Upper lobe of left lung (tissue), 6 donors: Measurements from ENCODE around the gene R3HDM1. TPM values are rescaled to one million over a fixed set of nuclear protein-coding genes. Genes with fewer than 3 reads are reported as not detected.

Experiments
- ATAC-seq, 2 donors: fragments of 200-7000 bp; cut with Tn5 transposase; one replicate each; pipeline ENCODE4 v1.9.1; 2022; ENCODE audit warnings: mild to moderate bottlenecking in 2 of 2, moderate library complexity in 2 of 2; ENCODE audit not compliant: low FRiP score in 2 of 2
- DNase-seq, 2 donors: peaks; one replicate each; pipeline ENCODE4 v3.0.0-alpha.2; 2019 to 2020
- H3K27ac ChIP-seq, 4 donors: fragments of 200-600 bp; sonication (generic); one replicate each; pipeline ENCODE4 v1.5.1; 2016 to 2019
- H3K27me3 ChIP-seq, 4 donors: fragments of 200-600 bp; sonication (generic); one replicate each; pipeline ENCODE4 v1.5.1; 2017 to 2019
- H3K36me3 ChIP-seq, 4 donors: fragments of 200-600 bp; sonication (generic); one replicate each; pipeline ENCODE4 v1.5.1; 2016 to 2019
- H3K4me1 ChIP-seq, 4 donors: fragments of 200-600 bp; sonication (generic); one replicate each; pipeline ENCODE4 v1.5.1; 2018 to 2019
- H3K4me3 ChIP-seq, 4 donors: fragments of 200-600 bp; sonication (generic); one replicate each; pipeline ENCODE4 v1.5.1; 2017 to 2019; ENCODE audit warnings: mild to moderate bottlenecking in 2 of 4, moderate library complexity in 1 of 4
- H3K9me3 ChIP-seq, 4 donors: fragments of 200-600 bp; sonication (generic); one replicate each; pipeline ENCODE4 v1.5.1; 2018 to 2019
- CTCF ChIP-seq, 6 experiments: fragments of 450-650 bp in 4 of 6; fragments of 200-600 bp in 2 of 6; sonication (generic) in 2 of 6; IDR thresholded peaks; one replicate each; pipeline ENCODE4 v1.5.1; 2016 to 2019; ENCODE audit warnings: antibody characterized with exemption in 6 of 6
- EP300 ChIP-seq, 4 donors: sonication (generic); formaldehyde crosslinking; IDR thresholded peaks; one replicate each; pipeline ENCODE4 v1.5.1; 2017; ENCODE audit warnings: antibody characterized with exemption in 4 of 4, control low read depth in 2 of 4
- POLR2A ChIP-seq, 4 donors: fragments of 450-650 bp; IDR thresholded peaks; one replicate each; pipeline ENCODE4 v1.5.1; 2016 to 2017; ENCODE audit warnings: antibody characterized with exemption in 4 of 4, mild to moderate bottlenecking in 2 of 4
- POLR2AphosphoS5 ChIP-seq, 2 donors: sonication (generic); formaldehyde crosslinking; IDR thresholded peaks; one replicate each; pipeline ENCODE4 v1.5.1; 2017; ENCODE audit warnings: antibody characterized with exemption in 2 of 2
- WGBS, 2 donors: methylation state at CpG; one replicate each; pipeline ENCODE4 v1.1.5; 2017 to 2018; 5-methylcytosine and 5-hydroxymethylcytosine counted together
- total RNA-seq, 6 donors: library from RNA; depleted of rRNA in 4 of 6; stranded (reverse); fragments of >200 nt in 4 of 6; gene quantifications; one replicate each; pipeline versions ENCODE4 v1.1.0 to v1.2.1, GENCODE V29; 2016 to 2021
- donor health status: DM: no; HTN: no; CAD: no; lungs with moderate emphysema.
- donor health status: DM: no; HTN: yes; CAD: no; lungs with severe emphysema.

The R3HDM1 gene
- 10 to 100 TPM in 5 of 6 donors, 1 to 10 TPM in 1; 9.0 to 43.0 (median 16.2) TPM for total RNA-seq

GRCh38 chr2:135531231-135532197, at the start of gene R3HDM1:
TSS of gene R3HDM1 (plus strand) at chr2:135531484. CDS start at chr2:135604846, 73,362 bp downstream.
- Histone ChIP-seq H3K4me3 (peak within 1 kb of the TSS; percentile 86 to 99 (median 94)), H3K4me1 (peaks cover 8 to 28% (median 17%) of the 10 kb centered on the region in 4 donors), H3K9me3 (no peaks in the 10 kb centered on the region), H3K36me3 (no peaks in the 10 kb centered on the region), H3K27ac (peak within 1 kb of the TSS; percentile 91 to 93 (median 92)), H3K27me3 (no peaks in the 10 kb centered on the region)
- peak; percentile 96 to 98 for ATAC-seq
- peak; percentile 96 to 97 for DNase-seq
- TF ChIP-seq POLR2AphosphoS5 (IDR thresholded peaks at IDR 0.05) (peak in 1 of 2 donors; percentile 22), EP300 (IDR thresholded peaks at IDR 0.05) (no peak), CTCF (IDR thresholded peaks at IDR 0.05) (peak in 1 of 6 experiments; percentile 12), POLR2A (IDR thresholded peaks at IDR 0.05) (peak in 1 of 4 donors; percentile 49)
- 0 to 1% methylated on average over 18 to 51 of the region's 75 CpGs for WGBS, 2 donors

DNA sequence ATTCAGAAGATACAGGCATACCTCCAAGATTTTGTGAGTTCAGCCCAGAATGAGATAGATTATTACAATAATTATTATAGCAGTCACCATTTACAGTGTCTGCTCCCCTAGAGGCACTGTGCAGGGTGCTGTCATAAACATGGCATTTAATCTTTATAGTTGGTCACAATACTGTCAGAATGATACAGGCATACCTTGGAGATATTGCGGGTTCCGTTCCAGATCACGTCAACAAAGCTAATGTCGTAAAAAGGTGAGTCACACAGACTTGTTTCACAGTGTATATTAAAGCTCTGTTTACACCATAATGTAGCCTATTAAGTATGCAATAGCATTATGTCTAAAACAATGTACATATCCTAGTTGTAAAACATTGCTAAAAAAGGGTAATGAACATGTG, 45.8 kb upstream of the R3HDM1 start:
- Histone ChIP-seq H3K27me3 (no peaks in the 10 kb centered on the region), H3K27ac (no peak overlapping the region), H3K4me1 (no peaks in the 10 kb centered on the region), H3K4me3 (no peak overlapping the region), H3K9me3 (no peaks in the 10 kb centered on the region), H3K36me3 (no peaks in the 10 kb centered on the region)
- ATAC-seq (no peak), DNase-seq (no peak)
- TF ChIP-seq POLR2AphosphoS5 (IDR thresholded peaks at IDR 0.05) (no peak), CTCF (IDR thresholded peaks at IDR 0.05) (no peak), EP300 (IDR thresholded peaks at IDR 0.05) (no peak), POLR2A (IDR thresholded peaks at IDR 0.05) (no peak)
- 99% methylated on average over 4 of the region's 4 CpGs for WGBS, 2 donors

DNA sequence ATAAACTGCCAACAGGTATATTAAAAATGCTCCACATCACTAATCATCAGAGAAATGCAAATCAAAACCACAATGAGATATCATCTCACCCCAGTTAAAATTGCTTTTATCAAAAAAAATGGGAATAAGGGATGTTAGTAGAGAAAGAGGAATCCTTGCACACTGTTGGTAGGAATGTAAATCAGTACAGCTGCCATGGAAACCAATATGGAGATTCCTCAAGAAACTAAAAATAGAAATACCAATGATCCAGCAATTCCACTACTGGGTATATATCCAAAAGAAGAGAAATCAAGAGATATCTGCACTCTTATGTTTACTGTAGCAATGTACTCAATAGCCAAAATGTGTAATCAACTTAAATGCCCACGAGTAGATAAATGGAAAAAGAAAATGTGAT, 40.9 kb upstream of the R3HDM1 start:
- no peaks in the 10 kb centered on the region for H3K9me3 ChIP-seq
- DNase-seq (no peak), ATAC-seq (no peak)
- 91 to 96% methylated on average over 1 of the region's 1 CpG for WGBS, 2 donors
- H3K4me1 ChIP-seq, result no peaks in the 10 kb centered on the region
- no peak overlapping the region for H3K4me3 ChIP-seq
- TF ChIP-seq POLR2AphosphoS5 (IDR thresholded peaks at IDR 0.05), result no peak
- no peak for TF ChIP-seq CTCF (IDR thresholded peaks at IDR 0.05)
- no peak for TF ChIP-seq EP300 (IDR thresholded peaks at IDR 0.05)
- TF ChIP-seq POLR2A (IDR thresholded peaks at IDR 0.05), result no peak
- H3K27ac ChIP-seq, result no peak overlapping the region
- no peaks in the 10 kb centered on the region for H3K27me3 ChIP-seq
- no peaks in the 10 kb centered on the region for H3K36me3 ChIP-seq

DNA sequence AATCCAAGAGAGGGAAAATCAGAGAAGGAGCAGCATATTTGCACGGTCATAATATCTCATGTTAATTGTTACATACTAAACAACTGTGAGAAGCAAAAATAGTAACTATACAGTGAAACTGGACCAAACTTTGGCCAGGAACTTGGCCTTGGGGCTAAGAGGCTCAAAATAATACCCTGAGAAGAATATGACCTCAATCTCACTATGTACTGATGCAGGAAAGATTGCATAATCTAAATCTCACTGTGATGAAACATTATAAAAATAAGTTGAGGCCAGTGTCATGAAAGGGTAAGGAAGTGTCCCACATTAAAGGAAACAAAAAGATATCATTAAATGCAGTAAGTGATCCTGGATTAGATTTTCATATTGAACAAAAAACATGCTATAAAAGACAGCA, 36.8 kb upstream of the R3HDM1 start:
- no peak for TF ChIP-seq POLR2A (IDR thresholded peaks at IDR 0.05)
- no peak for TF ChIP-seq EP300 (IDR thresholded peaks at IDR 0.05)
- no peak for TF ChIP-seq CTCF (IDR thresholded peaks at IDR 0.05)
- no peak for TF ChIP-seq POLR2AphosphoS5 (IDR thresholded peaks at IDR 0.05)
- no peak overlapping the region for H3K27ac ChIP-seq
- H3K4me1 ChIP-seq, result no peaks in the 10 kb centered on the region
- peaks cover 6 to 14% (median 10%) of the 10 kb centered on the region in 4 donors for H3K9me3 ChIP-seq
- H3K27me3 ChIP-seq, result no peaks in the 10 kb centered on the region
- 83 to 95% methylated on average over 1 of the region's 1 CpG for WGBS, 2 donors
- ATAC-seq, result no peak
- H3K36me3 ChIP-seq, result no peaks in the 10 kb centered on the region
- no peak overlapping the region for H3K4me3 ChIP-seq
- no peak for DNase-seq
